Fibroblast of pulmonary artery (primary cell): Measurements from ENCODE around the gene ARL6IP4.

Experiments used
- DNase-seq: peaks from one replicate; pipeline ENCODE4 v3.0.0-alpha.2; 2010; ENCODE audit warnings: low read depth
- H3K4me3 ChIP-seq: replicated peaks from 2 replicates; pipeline ENCODE4 v1.5.1; 2011; ENCODE audit warnings: low read depth, mild to moderate bottlenecking, control low read depth, low read length, moderate library complexity
- CTCF ChIP-seq: IDR thresholded peaks from 2 replicates; pipeline ENCODE4 v1.5.1; 2011; ENCODE audit warnings: mild to moderate bottlenecking, control low read depth, low read length, inconsistent platforms; ENCODE audit errors: missing control alignments

ARL6IP4 gene

GRCh38 chr12:122983789-122984515, 3.5 kb downstream of the ARL6IP4 start:
- no peak for TF ChIP-seq CTCF
- DNase-seq, result no peak
- no peak overlapping the region for H3K4me3 ChIP-seq

- H3K4me3 ChIP-seq, result no peak overlapping the region
- TF ChIP-seq CTCF, result no peak
- DNase-seq, result no peak
Measured at GRCh38 chr12:122984612-122985337, 4.3 kb downstream of the ARL6IP4 start.

GRCh38 chr12:122985338-122986257, 5.1 kb downstream of the ARL6IP4 start:
- no peak for DNase-seq
- no peak overlapping the region for H3K4me3 ChIP-seq
- no peak for TF ChIP-seq CTCF

GRCh38 chr12:122986258-122986871, 5.9 kb downstream of the ARL6IP4 start:
- no peak overlapping the region for H3K4me3 ChIP-seq
- DNase-seq, result no peak
- no peak for TF ChIP-seq CTCF

GRCh38 chr12:122987086-122987951, 6.8 kb downstream of the ARL6IP4 start:
- no peak overlapping the region for H3K4me3 ChIP-seq
- no peak for TF ChIP-seq CTCF
- no peak for DNase-seq

GRCh38 chr12:122988036-122988435, 7.6 kb downstream of the ARL6IP4 start:
- no peak for DNase-seq
- TF ChIP-seq CTCF, result no peak
- H3K4me3 ChIP-seq, result no peak overlapping the region
